ENCODE measurements around the gene HILPDA.
A peak's percentile ranks its signal among the peaks of the same experiment; 100 is the strongest.

The HILPDA gene

GRCh38 chr7:128455543-128456254, at the start of gene HILPDA:
HILPDA (plus strand) TSS chr7:128455878; CDS start chr7:128457269, 1,391 bp downstream.
- DNase-seq = peak; percentile 87

- DNase-seq = no peak
Observed at GRCh38 chr7:128406314-128407232, 49.1 kb upstream of the HILPDA start.

GRCh38 chr7:128407233-128407589, 48.5 kb upstream of the HILPDA start:
- no peak for DNase-seq

GRCh38 chr7:128407751-128408708, 47.6 kb upstream of the HILPDA start:
- no peak for DNase-seq

GRCh38 chr7:128408709-128409595, 46.7 kb upstream of the HILPDA start:
- DNase-seq = no peak

- DNase-seq = peak; percentile 55
Observed at GRCh38 chr7:128409596-128410450, 45.9 kb upstream of the HILPDA start, which contains the start of gene IMPDH1. IMPDH1 (minus strand) TSS chr7:128409982; CDS start chr7:128409901, 81 bp downstream.

- DNase-seq = no peak
Observed at GRCh38 chr7:128410451-128410753, 45.3 kb upstream of the HILPDA start.

GRCh38 chr7:128415217-128415785, 40.4 kb upstream of the HILPDA start:
- DNase-seq = no peak

- DNase-seq = no peak
Observed at GRCh38 chr7:128417071-128417470, 38.6 kb upstream of the HILPDA start.

GRCh38 chr7:128419257-128419656, 36.4 kb upstream of the HILPDA start:
- no peak for DNase-seq

- no peak for DNase-seq
Observed at GRCh38 chr7:128420773-128421172, 34.9 kb upstream of the HILPDA start.

GRCh38 chr7:128421384-128421783, 34.3 kb upstream of the HILPDA start:
- no peak for DNase-seq

GRCh38 chr7:128422037-128422436, 33.6 kb upstream of the HILPDA start:
- no peak for DNase-seq

GRCh38 chr7:128422842-128423241, 32.8 kb upstream of the HILPDA start:
- no peak for DNase-seq

GRCh38 chr7:128424686-128425275, 30.9 kb upstream of the HILPDA start:
- no peak for DNase-seq

GRCh38 chr7:128425850-128426249, 29.8 kb upstream of the HILPDA start:
- DNase-seq = peak; percentile 4

- peak; percentile 67 for DNase-seq
Observed at GRCh38 chr7:128427289-128427891, 28.3 kb upstream of the HILPDA start.

- DNase-seq = no peak
Observed at GRCh38 chr7:128430207-128430606, 25.5 kb upstream of the HILPDA start.

GRCh38 chr7:128431221-128431620, 24.5 kb upstream of the HILPDA start:
- DNase-seq = no peak

- DNase-seq = no peak
Observed at GRCh38 chr7:128431754-128432153, 23.9 kb upstream of the HILPDA start.

Measured in COR-L47 (cell line).